Right lobe of liver (tissue), 4 donors: ENCODE measurements around the gene HORMAD2.

Experiments
- POLR2A ChIP-seq: fragments of 450-650 bp; IDR thresholded peaks from one replicate; pipeline ENCODE4 v1.6.1; 2017; ENCODE audit warnings: antibody characterized with exemption, mild to moderate bottlenecking
- TF ChIP-seq, protein P1 (sequence below), 4 donors: fragments of 200-600 bp in 3 of 4; fragments of 450-650 bp in 1 of 4; IDR thresholded peaks; one replicate each; pipeline versions ENCODE4 v1.5.1 to v1.8.0; 2016 to 2022; ENCODE audit warnings: antibody characterized with exemption in 4 of 4, mild to moderate bottlenecking in 2 of 4
- donor health status: DM: no; HTN: no; CAD: no.
- donor health status: DM: no; HTN: no; CAD: no.
- donor health status: DM: no; HTN: yes; CAD: no.

- no peak for TF ChIP-seq POLR2A
- TF ChIP-seq, protein P1, sequence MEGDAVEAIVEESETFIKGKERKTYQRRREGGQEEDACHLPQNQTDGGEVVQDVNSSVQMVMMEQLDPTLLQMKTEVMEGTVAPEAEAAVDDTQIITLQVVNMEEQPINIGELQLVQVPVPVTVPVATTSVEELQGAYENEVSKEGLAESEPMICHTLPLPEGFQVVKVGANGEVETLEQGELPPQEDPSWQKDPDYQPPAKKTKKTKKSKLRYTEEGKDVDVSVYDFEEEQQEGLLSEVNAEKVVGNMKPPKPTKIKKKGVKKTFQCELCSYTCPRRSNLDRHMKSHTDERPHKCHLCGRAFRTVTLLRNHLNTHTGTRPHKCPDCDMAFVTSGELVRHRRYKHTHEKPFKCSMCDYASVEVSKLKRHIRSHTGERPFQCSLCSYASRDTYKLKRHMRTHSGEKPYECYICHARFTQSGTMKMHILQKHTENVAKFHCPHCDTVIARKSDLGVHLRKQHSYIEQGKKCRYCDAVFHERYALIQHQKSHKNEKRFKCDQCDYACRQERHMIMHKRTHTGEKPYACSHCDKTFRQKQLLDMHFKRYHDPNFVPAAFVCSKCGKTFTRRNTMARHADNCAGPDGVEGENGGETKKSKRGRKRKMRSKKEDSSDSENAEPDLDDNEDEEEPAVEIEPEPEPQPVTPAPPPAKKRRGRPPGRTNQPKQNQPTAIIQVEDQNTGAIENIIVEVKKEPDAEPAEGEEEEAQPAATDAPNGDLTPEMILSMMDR (IDR thresholded peaks at IDR 0.05) = no peak
These were observed 78.0 kb downstream of the HORMAD2 start for GRCh38 chr22:30158277-30158676.
